22Rv1 (cell line): ENCODE results near the gene LSM4.

Experiments used
- H3K27ac ChIP-seq: fragments of 450-650 bp; 2 replicates; pipeline ENCODE4 v1.5.1; 2017
- ZFX ChIP-seq: fragments of 450-650 bp; IDR thresholded peaks from 2 replicates; pipeline ENCODE4 v1.6.1; 2017; ENCODE audit warnings: antibody characterized with exemption, borderline replicate concordance
- TF ChIP-seq, protein P1 (sequence below): fragments of 450-650 bp; IDR thresholded peaks from 2 replicates; pipeline ENCODE4 v1.5.1; 2017; ENCODE audit warnings: mild to moderate bottlenecking

The LSM4 gene

DNA sequence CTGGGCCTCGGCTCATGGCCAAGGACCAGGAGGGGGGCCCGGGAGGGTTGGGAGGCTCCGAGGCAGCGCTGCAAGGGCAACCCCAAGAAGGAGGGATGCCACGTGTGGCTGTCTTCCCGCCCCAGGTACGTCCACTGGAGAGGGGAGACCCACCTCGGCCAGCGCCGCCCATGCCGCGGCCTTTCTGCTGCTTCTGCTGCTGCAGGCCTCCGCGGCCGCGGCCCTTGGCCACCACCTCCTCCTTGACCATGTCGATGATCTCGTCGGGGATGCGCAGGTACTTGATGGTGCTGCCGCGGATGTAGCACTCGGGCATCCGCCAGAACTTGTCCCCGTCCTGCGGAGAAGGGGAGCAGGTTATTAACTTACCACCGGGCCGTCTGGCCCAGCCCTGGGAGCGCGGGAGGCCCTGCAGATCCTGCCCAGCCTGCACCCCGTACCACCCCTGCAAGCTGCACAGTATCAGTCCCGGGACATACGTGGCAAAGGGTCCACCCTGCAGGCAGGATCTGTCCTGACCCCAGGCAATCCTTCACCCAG, 13.3 kb downstream of the LSM4 start:
- H3K27ac ChIP-seq: no peak overlapping the region
- no peak for TF ChIP-seq ZFX
- TF ChIP-seq, protein P1, sequence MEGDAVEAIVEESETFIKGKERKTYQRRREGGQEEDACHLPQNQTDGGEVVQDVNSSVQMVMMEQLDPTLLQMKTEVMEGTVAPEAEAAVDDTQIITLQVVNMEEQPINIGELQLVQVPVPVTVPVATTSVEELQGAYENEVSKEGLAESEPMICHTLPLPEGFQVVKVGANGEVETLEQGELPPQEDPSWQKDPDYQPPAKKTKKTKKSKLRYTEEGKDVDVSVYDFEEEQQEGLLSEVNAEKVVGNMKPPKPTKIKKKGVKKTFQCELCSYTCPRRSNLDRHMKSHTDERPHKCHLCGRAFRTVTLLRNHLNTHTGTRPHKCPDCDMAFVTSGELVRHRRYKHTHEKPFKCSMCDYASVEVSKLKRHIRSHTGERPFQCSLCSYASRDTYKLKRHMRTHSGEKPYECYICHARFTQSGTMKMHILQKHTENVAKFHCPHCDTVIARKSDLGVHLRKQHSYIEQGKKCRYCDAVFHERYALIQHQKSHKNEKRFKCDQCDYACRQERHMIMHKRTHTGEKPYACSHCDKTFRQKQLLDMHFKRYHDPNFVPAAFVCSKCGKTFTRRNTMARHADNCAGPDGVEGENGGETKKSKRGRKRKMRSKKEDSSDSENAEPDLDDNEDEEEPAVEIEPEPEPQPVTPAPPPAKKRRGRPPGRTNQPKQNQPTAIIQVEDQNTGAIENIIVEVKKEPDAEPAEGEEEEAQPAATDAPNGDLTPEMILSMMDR: no peak

DNA sequence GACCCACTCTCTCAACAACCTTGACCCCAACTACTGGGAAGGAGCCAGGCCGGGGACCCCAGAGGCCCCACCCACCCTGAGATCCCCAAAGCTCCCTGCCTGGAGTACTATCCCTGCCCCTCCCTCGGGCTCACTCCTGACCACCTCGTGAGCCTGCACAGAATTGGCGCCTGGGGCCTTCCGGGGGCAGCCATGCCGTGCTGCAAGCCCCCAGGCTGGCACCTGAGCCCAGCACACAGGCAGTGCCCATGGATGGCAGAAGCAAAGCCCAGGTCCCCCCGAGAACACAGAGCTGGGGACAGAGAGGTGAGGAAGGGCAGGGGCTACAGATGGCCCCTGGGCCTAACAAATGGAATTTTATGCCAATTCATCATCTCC, 13.9 kb downstream of the LSM4 start:
- H3K27ac ChIP-seq: no peak overlapping the region
- TF ChIP-seq, protein P1: no peak
- no peak for TF ChIP-seq ZFX

DNA sequence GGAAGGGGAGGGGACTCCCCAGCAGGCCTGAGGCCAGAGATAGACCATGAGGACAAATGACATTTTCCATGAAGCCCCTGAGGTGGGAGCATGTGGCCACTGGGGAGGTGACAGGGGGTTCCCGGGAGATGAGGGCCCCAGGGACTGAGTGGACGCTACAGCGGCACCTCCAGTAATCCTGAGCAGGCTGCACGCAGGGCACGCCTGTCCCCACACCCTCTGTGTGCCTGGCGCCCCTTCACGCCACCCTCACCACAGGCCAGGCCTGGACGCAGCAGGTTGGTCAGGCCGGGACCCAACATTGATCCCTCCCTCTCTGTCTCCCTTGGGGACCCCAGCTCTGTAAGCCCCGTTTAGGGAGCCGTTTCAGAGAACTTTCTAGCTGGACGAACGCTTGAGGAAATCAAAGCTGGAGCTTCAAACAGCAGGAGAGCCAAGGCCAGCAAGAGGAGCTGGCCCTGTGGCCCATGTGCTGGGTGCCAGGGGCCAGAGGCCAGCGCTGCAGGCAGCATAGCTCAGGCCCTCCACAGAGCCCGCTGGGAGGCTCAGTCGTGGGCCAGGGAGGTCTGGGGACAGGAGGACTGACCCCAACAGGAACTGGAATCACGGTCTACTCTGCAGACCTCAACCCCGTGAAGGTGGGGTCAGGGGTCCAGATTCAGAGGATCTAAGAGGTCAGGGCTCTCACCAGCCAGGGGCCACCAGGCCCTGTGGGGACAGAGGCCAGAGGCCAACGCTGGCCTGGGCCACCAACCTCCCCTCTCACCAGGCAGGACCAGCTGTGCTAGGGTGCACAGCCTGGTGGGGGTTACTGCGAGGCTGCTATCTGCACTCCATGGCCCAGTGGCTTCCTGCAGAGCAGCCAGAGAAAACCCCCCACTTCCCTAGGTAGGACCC, 14.6 kb downstream of the LSM4 start:
- H3K27ac ChIP-seq: no peak overlapping the region
- TF ChIP-seq ZFX: no peak
- TF ChIP-seq, protein P1: no peak

DNA sequence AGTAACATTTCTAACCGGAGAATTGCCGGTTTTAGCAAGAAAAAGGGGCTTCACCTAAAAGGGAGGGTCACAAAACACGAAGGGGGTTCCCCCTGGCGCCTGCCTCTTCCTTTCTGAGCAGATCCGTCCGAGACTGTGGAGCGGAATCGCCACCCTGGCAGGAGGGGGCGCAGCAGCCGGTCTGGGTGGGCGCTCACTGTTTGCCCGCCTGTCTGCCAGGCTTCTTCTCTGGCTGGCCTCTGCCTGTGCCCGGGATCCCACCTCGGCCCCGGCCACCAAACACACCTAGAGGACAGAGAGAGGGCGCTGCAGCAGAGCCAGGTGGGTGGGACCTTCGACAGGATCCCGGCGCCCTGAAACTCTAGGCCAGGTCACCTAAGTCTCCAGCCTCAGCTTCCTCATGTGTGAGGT, 15.6 kb downstream of the LSM4 start:
- TF ChIP-seq, protein P1: no peak
- TF ChIP-seq ZFX: no peak
- H3K27ac ChIP-seq: no peak overlapping the region

DNA sequence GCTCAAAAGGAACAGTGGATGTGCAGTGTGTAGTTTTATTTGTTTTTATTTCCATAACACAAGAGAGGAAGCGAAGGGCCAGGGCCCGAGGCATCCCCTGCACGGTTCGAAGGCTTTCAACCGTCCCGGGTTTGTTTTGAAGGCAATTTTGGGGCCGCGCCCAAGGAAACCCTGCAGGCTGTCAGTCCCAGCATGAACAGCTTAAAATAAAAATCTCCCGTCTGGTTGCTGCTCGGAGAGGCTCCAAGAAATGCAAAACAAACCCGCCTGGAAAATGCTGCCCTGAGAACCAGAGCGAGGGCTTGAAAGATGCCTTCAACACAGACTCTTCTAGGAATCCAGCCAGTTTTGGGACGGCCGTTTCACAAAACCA, 16.0 kb downstream of the LSM4 start:
- TF ChIP-seq, protein P1: no peak
- TF ChIP-seq ZFX: no peak
- no peak overlapping the region for H3K27ac ChIP-seq

DNA sequence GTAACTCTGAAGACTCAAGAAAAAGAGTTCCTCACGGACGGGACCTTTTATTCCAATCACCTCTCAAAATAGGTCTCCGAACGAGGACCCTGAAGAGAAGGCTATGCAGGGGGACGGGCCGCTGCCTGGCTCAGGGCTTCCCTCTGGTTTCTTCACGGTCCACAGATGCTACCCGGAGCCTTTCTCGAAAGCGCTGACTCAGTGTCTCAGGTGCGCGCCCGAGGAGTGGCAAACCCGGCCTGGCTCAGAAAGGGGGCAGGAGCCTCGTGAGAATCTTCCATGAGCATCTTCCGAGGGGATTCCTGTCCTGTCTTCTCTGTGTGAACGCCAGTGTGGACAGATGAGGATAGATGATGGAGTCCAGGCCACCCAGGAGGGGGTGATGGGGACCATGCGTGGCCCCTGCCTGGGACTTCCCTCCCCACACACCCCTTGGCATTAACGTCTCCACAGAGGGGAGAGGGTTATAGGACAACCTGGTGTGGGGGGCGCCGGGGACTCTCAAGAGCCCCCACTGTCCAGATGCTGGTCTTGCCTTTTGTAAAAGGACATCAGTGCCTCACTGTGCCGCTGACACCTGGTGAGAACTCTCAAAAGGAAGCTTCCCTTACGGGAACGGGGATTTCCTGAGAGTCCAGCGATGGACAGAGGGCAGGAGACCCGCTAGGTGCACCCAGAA, 16.5 kb downstream of the LSM4 start:
- TF ChIP-seq ZFX: no peak
- TF ChIP-seq, protein P1: no peak
- H3K27ac ChIP-seq: 0 out of 2 replicates have a peak overlapping the region, but pooled peaks have one; percentile 15
